Breast epithelium (tissue), 4 donors: ENCODE measurements around the gene CASQ1. TPM values are rescaled to one million over a fixed set of nuclear protein-coding genes. Genes with fewer than 3 reads are reported as not detected.

Experiments used
- DNase-seq, 2 donors: peaks; one replicate each; pipeline ENCODE4 v3.0.0-alpha.2; 2019; ENCODE audit warnings: low spot score in 2 of 2
- H3K27ac ChIP-seq, 2 donors: fragments of 200-600 bp; sonication (generic) in 1 of 2; one replicate each; pipeline ENCODE4 v1.5.1; 2016 to 2019; ENCODE audit warnings: mild to moderate bottlenecking in 1 of 2
- H3K27me3 ChIP-seq, 2 donors: fragments of 200-600 bp; sonication (generic) in 1 of 2; one replicate each; pipeline versions ENCODE4 v1.5.1 to v1.6.0; 2017 to 2019; ENCODE audit warnings: control low read depth in 1 of 2, mild to moderate bottlenecking in 1 of 2
- H3K36me3 ChIP-seq: fragments of 200-600 bp; one replicate; pipeline ENCODE4 v1.5.1; 2019
- H3K4me1 ChIP-seq, 2 donors: fragments of 200-600 bp; sonication (generic); one replicate each; pipeline ENCODE4 v1.5.1; 2016 to 2019; ENCODE audit warnings: control low read depth in 1 of 2
- H3K4me3 ChIP-seq, 3 donors: fragments of 200-600 bp; sonication (generic); 1 replicate in 2 of 3; 2 replicates in 1 of 3; pipeline ENCODE4 v1.5.1; 2016 to 2019; ENCODE audit warnings: mild to moderate bottlenecking in 3 of 3, moderate library complexity in 2 of 3
- H3K9me3 ChIP-seq, 2 donors: fragments of 200-600 bp; sonication (generic) in 1 of 2; one replicate each; pipeline ENCODE4 v1.5.1; 2016 to 2019; ENCODE audit warnings: control low read depth in 1 of 2
- POLR2A ChIP-seq: fragments of 450-650 bp; IDR thresholded peaks from one replicate; pipeline ENCODE4 v1.6.1; 2016; ENCODE audit warnings: antibody characterized with exemption, mild to moderate bottlenecking, moderate library complexity
- POLR2AphosphoS5 ChIP-seq, 3 donors: sonication (generic); formaldehyde crosslinking; IDR thresholded peaks; one replicate each; pipeline ENCODE4 v1.6.1; 2017; ENCODE audit warnings: antibody characterized with exemption in 3 of 3
- intact Hi-C: fragments of 100-400 bp; cut with DNase I; formaldehyde crosslinking; loops from one replicate; pipeline ENCODE4 v1.15.1; 2023; ENCODE audit warnings: low total_unique reads
- total RNA-seq, 3 donors: library from RNA; depleted of rRNA; stranded (reverse); fragments of >200 nt; gene quantifications; one replicate each; pipeline ENCODE4 v1.1.0, GENCODE V29; 2016
- TF ChIP-seq, protein P1 (sequence below), 3 donors: fragments of 450-650 bp; IDR thresholded peaks; one replicate each; pipeline ENCODE4 v1.5.1; 2016 to 2017; ENCODE audit warnings: antibody characterized with exemption in 3 of 3, mild to moderate bottlenecking in 3 of 3, moderate library complexity in 3 of 3

Gene CASQ1
- total RNA-seq, 3 donors from 2014 or later = 0.59 TPM; not detected in 2

DNA sequence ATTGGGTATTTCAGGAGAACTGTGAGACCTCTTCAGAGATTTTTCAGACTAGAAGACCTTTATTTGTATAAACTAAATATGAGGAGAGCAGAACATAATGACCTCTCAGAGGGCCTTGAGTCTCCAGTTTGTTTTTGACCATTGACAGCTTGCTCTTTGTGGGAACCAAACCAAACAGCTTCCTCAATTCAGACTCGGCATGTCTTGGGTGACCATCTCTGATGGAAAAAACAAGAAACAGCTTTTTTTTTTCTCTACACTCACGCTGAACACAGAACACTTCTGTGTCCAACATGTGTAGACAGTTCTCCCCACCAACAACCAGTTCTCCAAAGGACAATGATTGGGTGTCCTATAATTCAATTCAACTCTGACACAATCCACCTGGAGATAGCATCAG lies 27.4 kb upstream of the CASQ1 start:
- no peaks in the 10 kb centered on the region for H3K27me3 ChIP-seq
- H3K4me1 ChIP-seq = no peaks in the 10 kb centered on the region
- no peak overlapping the region for H3K27ac ChIP-seq
- TF ChIP-seq POLR2AphosphoS5 (IDR thresholded peaks at IDR 0.05) = no peak
- DNase-seq = no peak
- H3K9me3 ChIP-seq = no peaks in the 10 kb centered on the region
- intact Hi-C loops = no loop called here
- no peaks in the 10 kb centered on the region for H3K36me3 ChIP-seq
- H3K4me3 ChIP-seq = no peak overlapping the region

DNA sequence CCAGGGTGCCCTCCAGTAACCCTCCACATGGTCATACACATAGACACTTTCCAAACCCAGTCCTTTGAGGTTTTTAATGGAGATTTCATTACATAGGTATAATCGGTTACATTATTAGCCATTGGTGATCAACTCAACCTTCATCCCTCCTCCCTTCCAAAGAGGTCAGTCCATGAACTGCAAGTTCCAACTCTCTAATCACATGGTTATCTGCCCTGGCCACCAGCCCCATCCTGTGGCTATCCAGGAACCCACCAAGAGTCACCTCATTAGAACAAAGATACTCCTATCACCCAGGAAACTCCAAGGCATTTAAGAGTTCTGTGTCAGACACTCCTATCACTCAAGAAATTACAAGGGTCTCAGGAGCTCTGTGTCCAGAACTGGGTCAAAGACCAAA lies 26.8 kb upstream of the CASQ1 start:
- TF ChIP-seq POLR2A = no peak
- TF ChIP-seq, protein P1, sequence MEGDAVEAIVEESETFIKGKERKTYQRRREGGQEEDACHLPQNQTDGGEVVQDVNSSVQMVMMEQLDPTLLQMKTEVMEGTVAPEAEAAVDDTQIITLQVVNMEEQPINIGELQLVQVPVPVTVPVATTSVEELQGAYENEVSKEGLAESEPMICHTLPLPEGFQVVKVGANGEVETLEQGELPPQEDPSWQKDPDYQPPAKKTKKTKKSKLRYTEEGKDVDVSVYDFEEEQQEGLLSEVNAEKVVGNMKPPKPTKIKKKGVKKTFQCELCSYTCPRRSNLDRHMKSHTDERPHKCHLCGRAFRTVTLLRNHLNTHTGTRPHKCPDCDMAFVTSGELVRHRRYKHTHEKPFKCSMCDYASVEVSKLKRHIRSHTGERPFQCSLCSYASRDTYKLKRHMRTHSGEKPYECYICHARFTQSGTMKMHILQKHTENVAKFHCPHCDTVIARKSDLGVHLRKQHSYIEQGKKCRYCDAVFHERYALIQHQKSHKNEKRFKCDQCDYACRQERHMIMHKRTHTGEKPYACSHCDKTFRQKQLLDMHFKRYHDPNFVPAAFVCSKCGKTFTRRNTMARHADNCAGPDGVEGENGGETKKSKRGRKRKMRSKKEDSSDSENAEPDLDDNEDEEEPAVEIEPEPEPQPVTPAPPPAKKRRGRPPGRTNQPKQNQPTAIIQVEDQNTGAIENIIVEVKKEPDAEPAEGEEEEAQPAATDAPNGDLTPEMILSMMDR (IDR thresholded peaks at IDR 0.05) = no peak
- no peak for TF ChIP-seq POLR2AphosphoS5 (IDR thresholded peaks at IDR 0.05)
- H3K9me3 ChIP-seq = no peaks in the 10 kb centered on the region
- intact Hi-C loops = no loop called here
- DNase-seq = no peak
- no peaks in the 10 kb centered on the region for H3K4me1 ChIP-seq
- no peaks in the 10 kb centered on the region for H3K27me3 ChIP-seq
- no peak overlapping the region for H3K4me3 ChIP-seq
- H3K27ac ChIP-seq = no peak overlapping the region
- no peaks in the 10 kb centered on the region for H3K36me3 ChIP-seq

DNA sequence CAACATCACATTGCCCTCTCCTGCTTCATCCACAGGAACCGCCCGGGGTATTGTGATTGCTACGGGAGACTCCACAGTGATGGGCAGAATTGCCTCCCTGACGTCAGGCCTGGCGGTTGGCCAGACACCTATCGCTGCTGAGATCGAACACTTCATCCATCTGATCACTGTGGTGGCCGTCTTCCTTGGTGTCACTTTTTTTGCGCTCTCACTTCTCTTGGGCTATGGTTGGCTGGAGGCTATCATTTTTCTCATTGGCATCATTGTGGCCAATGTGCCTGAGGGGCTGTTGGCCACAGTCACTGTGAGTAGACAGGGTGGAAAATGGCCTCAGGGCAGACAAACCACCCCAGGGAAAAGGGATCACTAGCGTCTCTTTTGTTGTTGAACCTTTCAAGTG lies 26.3 kb upstream of the CASQ1 start:
- DNase-seq = no peak
- no peaks in the 10 kb centered on the region for H3K4me1 ChIP-seq
- no peak for TF ChIP-seq POLR2A
- no peak for TF ChIP-seq POLR2AphosphoS5 (IDR thresholded peaks at IDR 0.05)
- TF ChIP-seq, protein P1 (IDR thresholded peaks at IDR 0.05) = no peak
- no peaks in the 10 kb centered on the region for H3K27me3 ChIP-seq
- no peak overlapping the region for H3K27ac ChIP-seq
- no peak overlapping the region for H3K4me3 ChIP-seq
- H3K9me3 ChIP-seq = no peaks in the 10 kb centered on the region
- no peaks in the 10 kb centered on the region for H3K36me3 ChIP-seq
- intact Hi-C loops = no loop called here

GRCh38 chr1:160166166-160166868 lies 24.1 kb upstream of the CASQ1 start:
- no peaks in the 10 kb centered on the region for H3K4me1 ChIP-seq
- no peak for TF ChIP-seq POLR2A
- TF ChIP-seq, protein P1 (IDR thresholded peaks at IDR 0.05) = no peak
- TF ChIP-seq POLR2AphosphoS5 (IDR thresholded peaks at IDR 0.05) = no peak

DNA sequence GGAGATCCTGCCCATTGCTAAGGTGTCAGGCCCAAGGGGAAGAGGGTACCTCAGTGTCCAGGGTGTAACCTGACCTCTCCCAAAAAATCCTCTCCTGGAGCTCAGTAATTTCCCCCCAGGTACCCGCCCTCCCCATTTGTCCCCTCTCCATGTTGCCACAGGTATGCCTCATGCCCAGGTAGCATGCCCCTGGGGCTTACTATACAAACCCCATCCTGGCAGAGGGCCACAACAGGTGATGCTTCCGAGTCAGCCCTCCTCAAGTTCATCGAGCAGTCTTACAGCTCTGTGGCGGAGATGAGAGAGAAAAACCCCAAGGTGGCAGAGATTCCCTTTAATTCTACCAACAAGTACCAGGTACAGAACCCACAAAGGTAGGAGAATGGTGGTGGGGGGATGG lies 23.3 kb upstream of the CASQ1 start:
- TF ChIP-seq POLR2A (no peak), POLR2AphosphoS5 (IDR thresholded peaks at IDR 0.05) (no peak)
- TF ChIP-seq, protein P1 (IDR thresholded peaks at IDR 0.05) = no peak
- intact Hi-C loops = loop anchor here (1.0 kb wide), 1 partner anchor 31 kb away; no protein-coding TSS in a partner anchor
- Histone ChIP-seq H3K36me3 (no peaks in the 10 kb centered on the region), H3K27me3 (no peaks in the 10 kb centered on the region), H3K27ac (no peak overlapping the region), H3K4me1 (no peaks in the 10 kb centered on the region), H3K9me3 (no peaks in the 10 kb centered on the region), H3K4me3 (no peak overlapping the region)
- peak in 1 of 2 donors; percentile 43 for DNase-seq

More at GRCh38 chr1:160166166-160166868, 24.1 kb upstream of the CASQ1 start:
- Histone ChIP-seq H3K27ac (no peak overlapping the region), H3K36me3 (no peaks in the 10 kb centered on the region), H3K27me3 (no peaks in the 10 kb centered on the region), H3K4me3 (no peak overlapping the region), H3K9me3 (no peaks in the 10 kb centered on the region)
- intact Hi-C loops = no loop called here
- no peak for DNase-seq
